ENCODE data around the gene AADACL3.

Gene AADACL3

GRCh38 chr1:12769976-12770505, 54.1 kb downstream of the AADACL3 start:
- DNase-seq = no peak

GRCh38 chr1:12770620-12771019, 54.7 kb downstream of the AADACL3 start:
- no peak for DNase-seq

- no peak for DNase-seq
Observed at GRCh38 chr1:12771186-12771585, 55.3 kb downstream of the AADACL3 start.

- no peak for DNase-seq
Observed at GRCh38 chr1:12772520-12772919, 56.6 kb downstream of the AADACL3 start.

- DNase-seq = no peak
Observed at GRCh38 chr1:12773438-12773837, 57.5 kb downstream of the AADACL3 start, which contains the start of gene PRAMEF12. Gene PRAMEF12 (plus strand): TSS chr1:12773738. CDS start chr1:12774868, 1,130 bp downstream.

- DNase-seq = no peak
Observed at GRCh38 chr1:12774801-12775345, 59.0 kb downstream of the AADACL3 start.

GRCh38 chr1:12775443-12775842, 59.5 kb downstream of the AADACL3 start:
- no peak for DNase-seq

GRCh38 chr1:12776801-12777557, 61.1 kb downstream of the AADACL3 start:
- no peak for DNase-seq

All from activated CD4-positive, alpha-beta T cell treated with anti-CD3 and anti-CD28 coated beads, Interleukin-2, Interleukin-6, amounts not matched to agents 100 ng/mL and 50 ng/mL, durations not matched to agents 16 hours and 8 hours (primary cell).